Activated naive CD4-positive, alpha-beta T cell treated with anti-CD3 and anti-CD28 coated beads, Interleukin-2, amount 50 U/mL, for 16 hours (primary cell): ENCODE data around the gene AFF2.

Experiments
- DNase-seq: peaks from one replicate; pipeline ENCODE4 v3.0.0-alpha.2; 2020

AFF2 gene

DNA sequence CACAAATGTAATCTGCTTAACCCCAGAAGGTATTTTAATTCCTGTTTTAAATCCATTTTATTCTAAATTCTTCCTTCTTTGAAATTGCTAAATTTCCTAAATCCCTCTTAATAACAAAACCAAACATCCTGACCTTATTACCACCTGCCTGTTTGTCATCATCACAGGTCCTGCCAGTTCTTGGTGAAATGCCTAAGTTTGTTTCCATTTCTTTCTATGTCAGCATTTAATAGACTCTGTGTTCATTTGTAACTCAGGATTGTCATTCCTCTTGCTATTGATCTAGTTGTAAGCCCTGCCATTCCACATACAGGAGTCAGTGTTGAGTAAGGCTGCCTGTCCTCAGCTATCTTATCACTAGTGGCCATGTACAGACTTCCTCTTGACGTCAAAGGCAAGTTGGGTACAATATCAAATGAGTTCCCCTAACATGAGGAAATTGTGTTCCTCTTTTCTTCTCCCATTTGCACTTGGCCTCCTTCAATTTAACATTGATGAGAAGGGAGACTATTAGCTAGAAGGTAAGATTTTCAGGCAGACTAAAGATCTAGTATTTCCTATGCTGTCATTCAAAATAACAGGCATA, 440.1 kb downstream of the AFF2 start:
- DNase-seq = no peak

GRCh38 chrX:148942754-148943153, 442.3 kb downstream of the AFF2 start:
- no peak for DNase-seq

DNA sequence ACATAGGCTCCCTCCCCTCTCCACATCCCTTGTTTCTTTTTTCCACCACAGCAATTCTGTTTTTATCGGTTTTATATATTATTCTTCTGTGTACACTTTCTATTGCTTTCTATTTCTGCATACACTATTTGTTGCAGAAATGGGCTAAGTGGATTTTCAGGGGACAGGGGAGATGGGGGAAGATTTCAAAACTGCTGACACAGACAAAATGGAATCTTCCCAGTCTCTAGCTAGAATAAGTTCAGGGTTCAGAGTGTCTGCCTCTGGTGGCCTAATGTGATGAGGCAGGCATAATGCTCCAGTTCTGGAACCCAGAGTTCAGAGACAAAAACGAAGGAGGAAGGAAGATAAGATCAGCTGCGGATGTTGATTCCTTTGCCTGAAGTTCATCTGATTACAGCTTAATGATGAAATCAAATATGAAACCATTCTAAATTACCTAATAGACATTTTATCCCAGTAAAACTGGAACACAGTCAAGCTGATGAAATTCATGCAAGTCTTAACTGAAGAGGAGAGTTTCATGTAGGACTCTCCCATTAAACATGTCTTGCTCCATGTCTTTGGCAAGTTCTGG, 447.1 kb downstream of the AFF2 start:
- DNase-seq = no peak

DNA sequence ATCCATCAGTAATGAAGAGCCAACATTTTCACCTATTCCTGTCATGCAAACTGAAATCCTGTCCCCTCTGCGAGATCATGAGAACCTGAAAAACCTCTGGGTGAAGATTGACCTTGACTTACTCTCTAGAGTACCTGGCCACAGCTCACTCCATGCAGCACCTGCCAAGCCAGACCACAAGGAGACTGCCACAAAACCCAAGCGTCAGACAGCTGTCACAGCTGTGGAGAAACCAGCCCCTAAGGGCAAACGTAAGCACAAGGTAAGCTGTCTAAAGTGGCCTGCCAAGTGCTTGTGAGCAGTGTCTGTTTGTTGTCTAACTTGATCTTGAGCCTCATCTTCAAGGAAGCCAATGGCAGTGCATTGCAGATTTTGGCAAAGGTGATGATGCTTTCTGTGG, 455.9 kb downstream of the AFF2 start:
- DNase-seq = no peak

DNA sequence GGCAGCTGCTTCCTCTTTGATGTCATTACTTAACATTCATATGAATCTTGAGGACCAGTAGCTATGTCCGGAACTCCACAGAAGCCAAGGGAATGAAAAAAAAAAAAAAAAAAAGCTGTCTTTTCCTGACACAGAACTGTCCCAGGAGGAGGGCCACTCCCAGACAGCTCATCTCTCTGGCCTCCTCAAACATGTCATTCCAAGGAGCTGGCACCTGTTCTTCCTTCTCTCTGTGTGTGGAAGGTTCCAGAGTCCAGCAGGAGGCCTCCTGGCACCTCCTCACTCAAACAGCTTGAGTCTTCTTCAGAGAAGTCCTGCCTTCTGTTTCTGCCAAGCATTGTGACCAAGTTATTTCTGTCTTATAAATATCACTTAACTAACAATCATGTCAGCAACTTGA, 458.5 kb downstream of the AFF2 start:
- DNase-seq = no peak

DNA sequence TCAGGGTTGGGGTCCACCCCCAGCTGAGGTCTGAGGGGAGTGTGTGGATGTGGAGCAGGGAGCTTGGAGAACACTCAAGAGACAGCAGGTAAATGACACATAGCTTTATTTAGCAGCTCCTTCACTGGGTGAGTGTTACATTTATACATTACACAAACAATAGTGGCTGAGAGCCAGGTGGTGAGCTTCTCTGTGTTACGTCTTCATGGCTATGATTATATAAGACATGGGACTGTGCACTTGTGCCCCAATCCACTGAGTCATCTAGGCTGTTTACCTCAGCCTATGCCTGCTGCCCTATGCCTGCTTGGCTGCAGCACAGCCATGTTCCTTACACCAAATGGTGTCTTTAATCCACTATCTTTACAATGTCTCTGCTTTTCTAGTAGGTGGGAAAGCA, 459.6 kb downstream of the AFF2 start:
- no peak for DNase-seq

DNA sequence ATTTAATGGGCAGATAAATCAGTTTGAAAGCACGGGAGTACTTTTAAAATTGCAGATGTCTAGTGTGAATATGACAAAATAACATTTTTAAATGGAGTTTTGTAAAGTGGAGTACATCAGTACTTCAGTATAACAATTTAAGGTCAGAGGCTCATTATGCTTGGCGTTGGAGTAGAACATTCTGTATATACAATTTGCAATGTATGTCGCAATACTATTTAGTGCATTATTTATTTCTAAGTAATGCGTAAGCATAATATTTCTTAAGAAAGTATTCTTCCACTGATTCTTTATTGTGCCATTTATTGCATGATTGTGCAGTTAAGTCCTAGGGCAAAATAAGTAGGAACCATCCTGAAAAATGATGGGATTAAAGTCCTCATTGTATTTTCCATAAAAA, 461.6 kb downstream of the AFF2 start:
- no peak for DNase-seq

GRCh38 chrX:148976571-148977400, 476.4 kb downstream of the AFF2 start:
- DNase-seq = no peak

- DNase-seq = no peak
Observed at GRCh38 chrX:148979786-148980185, 479.4 kb downstream of the AFF2 start.

DNA sequence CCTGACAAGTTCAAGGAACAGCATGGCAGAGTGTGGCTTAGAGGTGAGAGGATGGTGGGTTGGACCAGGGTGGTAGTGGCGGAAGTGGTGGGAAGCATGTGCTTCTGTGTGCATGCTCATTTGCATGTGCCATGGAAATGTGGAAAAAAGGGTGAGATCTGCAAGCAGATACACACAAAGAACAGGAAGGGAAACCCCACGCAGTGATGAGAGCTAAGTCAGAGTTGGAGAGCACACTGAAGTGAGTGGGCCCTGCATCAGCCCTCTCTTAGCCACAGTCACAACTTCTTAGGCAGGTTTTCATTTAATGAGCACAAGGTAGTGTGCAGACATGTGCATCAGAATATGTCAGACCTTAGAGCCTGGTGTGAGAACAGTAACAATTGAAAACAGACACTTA, 483.8 kb downstream of the AFF2 start:
- DNase-seq = no peak

GRCh38 chrX:148991502-148991901, 491.1 kb downstream of the AFF2 start:
- DNase-seq = no peak

GRCh38 chrX:148995661-148996060, 495.2 kb downstream of the AFF2 start:
- DNase-seq = no peak

DNA sequence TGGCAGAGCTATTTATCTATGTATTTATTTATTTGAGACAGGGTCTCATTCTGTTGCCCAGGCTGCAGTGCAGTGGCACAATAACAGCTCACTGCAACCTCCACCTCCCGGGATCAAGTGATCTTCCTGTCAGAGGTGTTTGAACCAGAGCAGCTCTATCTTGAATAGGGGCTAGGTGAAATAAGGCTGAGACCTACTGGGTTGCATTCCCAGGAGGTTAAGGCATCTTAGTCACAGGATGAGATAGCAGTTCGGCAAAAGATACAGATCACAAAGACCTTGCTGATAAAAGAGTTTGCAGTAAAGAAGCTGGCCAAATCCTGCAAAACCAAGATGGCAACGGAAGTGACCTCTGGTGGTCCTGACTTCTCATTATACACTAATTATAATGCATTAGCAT, 501.9 kb downstream of the AFF2 start:
- DNase-seq = no peak

- no peak for DNase-seq
Observed at GRCh38 chrX:149003863-149004660, 503.6 kb downstream of the AFF2 start.

GRCh38 chrX:149004936-149005335, 504.5 kb downstream of the AFF2 start:
- no peak for DNase-seq

GRCh38 chrX:149006235-149006634, 505.8 kb downstream of the AFF2 start:
- DNase-seq = no peak

- DNase-seq = no peak
Observed at GRCh38 chrX:149007423-149007822, 507.0 kb downstream of the AFF2 start.

DNA sequence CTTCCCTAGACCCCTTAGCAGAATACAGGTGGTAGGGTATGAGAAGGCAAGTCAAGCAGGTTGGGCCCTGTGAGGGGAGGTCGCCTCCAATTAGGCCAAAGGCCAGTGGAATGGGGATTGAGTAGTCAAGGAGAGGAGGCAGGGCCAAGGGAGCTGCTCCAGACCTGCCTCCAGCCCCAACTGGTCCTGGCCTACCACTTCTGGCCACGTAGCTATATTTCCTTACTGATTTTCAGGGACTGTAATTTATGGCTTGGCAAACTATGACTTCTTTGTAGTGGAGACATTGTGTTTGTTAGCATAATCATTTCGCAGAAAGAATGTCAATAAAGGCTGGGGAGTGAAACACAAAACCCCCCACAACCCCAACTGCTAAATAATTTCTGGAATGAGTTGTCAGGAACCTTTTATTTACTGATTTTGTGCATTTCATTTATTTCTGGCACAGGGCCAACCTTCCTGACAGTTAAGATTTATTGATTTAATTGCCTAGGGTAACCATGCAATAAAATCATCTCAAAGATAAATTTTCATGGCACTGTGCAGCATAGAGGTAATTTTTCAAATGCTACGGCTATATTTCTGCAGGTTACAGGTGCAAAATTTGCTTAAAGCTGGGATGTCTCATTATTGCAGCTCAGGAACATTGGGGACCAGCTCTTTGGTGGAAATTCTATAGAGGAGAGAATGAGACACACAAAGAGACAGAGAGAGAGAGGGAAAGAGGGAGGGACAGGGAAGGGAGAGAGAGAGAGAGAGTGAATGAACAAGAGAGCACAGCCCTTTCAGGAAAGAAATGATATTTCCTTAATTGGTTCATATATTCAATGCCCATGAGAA, 509.8 kb downstream of the AFF2 start:
- no peak for DNase-seq

GRCh38 chrX:149010853-149011224, 510.4 kb downstream of the AFF2 start:
- DNase-seq = no peak

DNA sequence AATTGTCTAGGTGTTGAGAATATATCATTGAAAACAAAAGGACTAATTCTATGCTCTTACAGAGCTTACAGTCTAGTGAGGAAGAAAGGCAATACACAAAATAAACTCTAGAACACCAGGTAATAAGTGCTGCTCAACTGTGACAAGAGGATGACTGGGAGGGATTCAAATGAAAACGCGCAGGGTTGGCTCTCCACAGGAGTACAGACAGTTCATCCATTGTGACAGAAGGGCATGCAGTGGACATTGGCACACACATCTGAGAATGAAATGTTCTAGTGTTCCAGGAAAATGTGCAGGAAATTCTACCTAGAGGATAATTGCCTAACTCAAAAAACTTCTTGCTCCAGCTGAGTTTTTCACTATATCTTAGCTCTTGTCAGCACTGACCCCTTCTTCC, 512.7 kb downstream of the AFF2 start:
- DNase-seq = no peak

- no peak for DNase-seq
Observed at GRCh38 chrX:149021159-149021558, 520.7 kb downstream of the AFF2 start.

- no peak for DNase-seq
Observed at GRCh38 chrX:149022485-149022884, 522.1 kb downstream of the AFF2 start.

GRCh38 chrX:149032449-149032848, 532.0 kb downstream of the AFF2 start:
- DNase-seq = no peak
